NT2/D1 (cell line): ENCODE data around the gene CTU2.

ENCODE experiments used
- SUZ12 ChIP-seq: IDR thresholded peaks from 2 replicates; pipeline ENCODE4 v1.6.1; 2011; ENCODE audit not compliant: insufficient read length, insufficient read depth; ENCODE audit errors: extremely low read depth
- YY1 ChIP-seq: IDR thresholded peaks from 2 replicates; pipeline ENCODE4 v1.6.1; 2011; ENCODE audit not compliant: insufficient read length, insufficient read depth
- ZNF274 ChIP-seq: IDR thresholded peaks from 2 replicates; pipeline ENCODE4 v1.6.1; 2011; ENCODE audit warnings: mild to moderate bottlenecking, low read depth, low read length

GRCh38 chr16:88726981-88727380 lies 20.7 kb downstream of the CTU2 start:
- no peak for TF ChIP-seq SUZ12
- no peak for TF ChIP-seq ZNF274
- no peak for TF ChIP-seq YY1
